ENCODE data around the gene C3orf80.

DNA sequence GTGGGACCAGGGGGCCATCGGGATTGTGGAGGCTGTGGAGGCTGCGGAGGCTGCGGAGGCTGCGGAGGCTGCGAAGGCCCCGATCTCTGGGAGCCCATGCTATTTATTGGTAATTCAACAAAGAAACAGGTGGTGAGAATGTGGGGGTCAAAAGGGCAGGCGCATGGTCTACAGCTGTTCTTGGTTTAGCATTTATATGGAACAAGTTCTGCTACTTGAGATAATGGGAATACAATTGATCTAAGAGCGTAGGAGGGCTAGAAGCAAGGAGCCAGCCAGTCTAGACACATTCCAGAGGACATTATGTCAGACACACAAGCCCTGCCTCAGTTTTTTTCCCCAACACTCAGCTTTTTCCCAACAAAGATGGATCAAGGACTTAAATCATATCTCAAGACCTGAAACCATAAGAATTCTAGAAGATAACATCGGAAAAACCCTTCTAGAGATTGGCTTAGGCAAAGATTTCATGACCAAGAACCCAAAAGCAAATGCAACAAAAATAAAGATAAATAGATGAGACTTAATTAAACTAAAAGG lies 20.1 kb downstream of the C3orf80 start:
- TF ChIP-seq ZNF565 (CRISPR knock-in tag; conservative IDR thresholded peaks at IDR 0.05; ENCODE audit: low read depth): no peak
- TF ChIP-seq ARNTL (CRISPR knock-in tag; IDR thresholded peaks at IDR 0.05; ENCODE audit: borderline replicate concordance, low read depth): no peak
- TF ChIP-seq TOX (CRISPR knock-in tag; IDR thresholded peaks at IDR 0.05; ENCODE audit: borderline replicate concordance): no peak
- no peak for TF ChIP-seq OSR1 (CRISPR knock-in tag; IDR thresholded peaks at IDR 0.05)
- no peak for TF ChIP-seq PPARA (CRISPR knock-in tag; IDR thresholded peaks at IDR 0.05; ENCODE audit: borderline replicate concordance)

Measured in SK-N-SH treated with all-trans-retinoic acid at 6 μM for 48 hours (cell line).